ENCODE data around the gene KLF7. TPM values are rescaled to one million over a fixed set of nuclear protein-coding genes. Genes with fewer than 3 reads are reported as not detected.

Gene KLF7
- total RNA-seq, 1 experiment from 2014 or later, result 24.9 TPM

GRCh38 chr2:207078186-207078798 lies 87.5 kb downstream of the KLF7 start:
- H3K4me1 Mint-ChIP-seq (ENCODE audit: low read depth, unreplicated experiment), result peaks cover 5% of the 10 kb centered on the region
- no peaks in the 10 kb centered on the region for H3K9me3 Mint-ChIP-seq (ENCODE audit: low read depth, unreplicated experiment)
- BruUV-seq (replicated peaks), result no TSS peak
- H3K36me3 Mint-ChIP-seq (ENCODE audit: insufficient read depth, unreplicated experiment), result peaks cover 21% of the 10 kb centered on the region
- intact Hi-C loops (cut with micrococcal nuclease; ENCODE audit: unreplicated experiment), result no loop called here
- H3K4me3 Mint-ChIP-seq (ENCODE audit: low read depth, unreplicated experiment), result no peak overlapping the region
- no peak overlapping the region for H3K27ac Mint-ChIP-seq (ENCODE audit: unreplicated experiment)
- DNase-seq, result no peak
- TF ChIP-seq CTCF (IDR thresholded peaks at IDR 0.05; ENCODE audit: unreplicated experiment), result no peak
- CTCF ChIA-PET, result no interaction called here
- no peaks in the 10 kb centered on the region for H3K27me3 Mint-ChIP-seq (ENCODE audit: unreplicated experiment)

GRCh38 chr2:207077266-207077665 lies 88.5 kb downstream of the KLF7 start:
- intact Hi-C loops (cut with micrococcal nuclease; ENCODE audit: unreplicated experiment), result no loop called here
- no peaks in the 10 kb centered on the region for H3K27me3 Mint-ChIP-seq (ENCODE audit: unreplicated experiment)
- no peak for DNase-seq
- no peaks in the 10 kb centered on the region for H3K4me1 Mint-ChIP-seq (ENCODE audit: low read depth, unreplicated experiment)
- no peak overlapping the region for H3K27ac Mint-ChIP-seq (ENCODE audit: unreplicated experiment)
- CTCF ChIA-PET, result no interaction called here
- no peaks in the 10 kb centered on the region for H3K9me3 Mint-ChIP-seq (ENCODE audit: low read depth, unreplicated experiment)
- peaks cover 21% of the 10 kb centered on the region for H3K36me3 Mint-ChIP-seq (ENCODE audit: insufficient read depth, unreplicated experiment)
- no peak for TF ChIP-seq CTCF (IDR thresholded peaks at IDR 0.05; ENCODE audit: unreplicated experiment)
- no TSS peak for BruUV-seq (replicated peaks)
- no peak overlapping the region for H3K4me3 Mint-ChIP-seq (ENCODE audit: low read depth, unreplicated experiment)

- no peak for DNase-seq
- no peak for TF ChIP-seq CTCF (IDR thresholded peaks at IDR 0.05; ENCODE audit: unreplicated experiment)
- Mint-ChIP-seq H3K4me1 (ENCODE audit: low read depth, unreplicated experiment) (no peaks in the 10 kb centered on the region), H3K36me3 (ENCODE audit: insufficient read depth, unreplicated experiment) (peaks cover 6% of the 10 kb centered on the region), H3K4me3 (ENCODE audit: low read depth, unreplicated experiment) (no peak overlapping the region), H3K27me3 (ENCODE audit: unreplicated experiment) (no peaks in the 10 kb centered on the region), H3K9me3 (ENCODE audit: low read depth, unreplicated experiment) (no peaks in the 10 kb centered on the region), H3K27ac (ENCODE audit: unreplicated experiment) (no peak overlapping the region)
- CTCF ChIA-PET, result no interaction called here
- intact Hi-C loops (cut with micrococcal nuclease; ENCODE audit: unreplicated experiment), result no loop called here
- no TSS peak for BruUV-seq (replicated peaks)
Observed at GRCh38 chr2:207075456-207075855, 90.3 kb downstream of the KLF7 start.

GRCh38 chr2:207073801-207074678 lies 91.7 kb downstream of the KLF7 start:
- TF ChIP-seq CTCF (IDR thresholded peaks at IDR 0.05; ENCODE audit: unreplicated experiment), result no peak
- Mint-ChIP-seq H3K27ac (ENCODE audit: unreplicated experiment) (no peak overlapping the region), H3K9me3 (ENCODE audit: low read depth, unreplicated experiment) (no peaks in the 10 kb centered on the region), H3K36me3 (ENCODE audit: insufficient read depth, unreplicated experiment) (peaks cover 5% of the 10 kb centered on the region), H3K4me3 (ENCODE audit: low read depth, unreplicated experiment) (no peak overlapping the region), H3K27me3 (ENCODE audit: unreplicated experiment) (no peaks in the 10 kb centered on the region), H3K4me1 (ENCODE audit: low read depth, unreplicated experiment) (no peaks in the 10 kb centered on the region)
- intact Hi-C loops (cut with micrococcal nuclease; ENCODE audit: unreplicated experiment), result no loop called here
- CTCF ChIA-PET, result no interaction called here
- BruUV-seq (replicated peaks), result no TSS peak
- no peak for DNase-seq

Measured in Calu3 (cell line).